ENCODE results near the gene PATL2.

PATL2 gene

GRCh38 chr15:44736181-44736765 is 25.1 kb upstream of the PATL2 start, which contains the start of gene TRIM69:
Gene TRIM69, plus strand, starts transcription at chr15:44736528. Its CDS starts 177 bp downstream, at chr15:44736705.
- no peak within 1 kb of the TSS for H2AFZ ChIP-seq (ENCODE audit: low read depth)
- H3K79me2 ChIP-seq (ENCODE audit: insufficient read depth, low read depth) = no peaks in the 10 kb centered on the region

GRCh38 chr15:44735482-44736180 is 24.5 kb upstream of the PATL2 start:
- no peak for TF ChIP-seq CTCF (conservative IDR thresholded peaks at IDR 0.05; ENCODE audit: low read depth, low read length)
- no peaks in the 10 kb centered on the region for H3K27me3 ChIP-seq (ENCODE audit: insufficient read depth, low read depth)
- H3K4me1 ChIP-seq (ENCODE audit: low read depth, poor library complexity, severe bottlenecking) = peaks cover 8% of the 10 kb centered on the region
- no peaks in the 10 kb centered on the region for H4K20me1 ChIP-seq (ENCODE audit: insufficient read depth)
- no peak overlapping the region for H3K4me3 ChIP-seq (IDR thresholded peaks at IDR 0.05; ENCODE audit: insufficient read depth, low read depth, low read length)
- peaks cover 1% of the 10 kb centered on the region; the same call in 1 of the 2 replicates for H3K79me2 ChIP-seq (ENCODE audit: insufficient read depth, low read depth)
- H3K4me2 ChIP-seq = no peak overlapping the region
- H2AFZ ChIP-seq (ENCODE audit: low read depth) = no peak overlapping the region
- no peak overlapping the region for H3K9ac ChIP-seq
- H3K27ac ChIP-seq = no peak overlapping the region
- no peaks in the 10 kb centered on the region for H3K36me3 ChIP-seq (ENCODE audit: insufficient read depth)

More at GRCh38 chr15:44736181-44736765, 25.1 kb upstream of the PATL2 start, which contains the start of gene TRIM69:
- Histone ChIP-seq H3K27me3 (ENCODE audit: insufficient read depth, low read depth) (no peaks in the 10 kb centered on the region), H3K4me3 (IDR thresholded peaks at IDR 0.05; ENCODE audit: insufficient read depth, low read depth, low read length) (no peak within 1 kb of the TSS), H3K4me2 (no peak within 1 kb of the TSS), H3K27ac (no peak within 1 kb of the TSS), H3K9ac (no peak within 1 kb of the TSS), H3K36me3 (ENCODE audit: insufficient read depth) (no peaks in the 10 kb centered on the region), H4K20me1 (ENCODE audit: insufficient read depth) (no peaks in the 10 kb centered on the region), H3K4me1 (ENCODE audit: low read depth, poor library complexity, severe bottlenecking) (peaks cover 2% of the 10 kb centered on the region)
- TF ChIP-seq CTCF (conservative IDR thresholded peaks at IDR 0.05; ENCODE audit: low read depth, low read length) = no peak

- no peaks in the 10 kb centered on the region for H3K27me3 ChIP-seq (ENCODE audit: insufficient read depth, low read depth)
- no peaks in the 10 kb centered on the region for H3K36me3 ChIP-seq (ENCODE audit: insufficient read depth)
- no peak overlapping the region for H3K9ac ChIP-seq
- H3K4me3 ChIP-seq (IDR thresholded peaks at IDR 0.05; ENCODE audit: insufficient read depth, low read depth, low read length) = no peak overlapping the region
- no peaks in the 10 kb centered on the region for H4K20me1 ChIP-seq (ENCODE audit: insufficient read depth)
- H2AFZ ChIP-seq (ENCODE audit: low read depth) = no peak overlapping the region
- H3K27ac ChIP-seq = no peak overlapping the region
- TF ChIP-seq CTCF (conservative IDR thresholded peaks at IDR 0.05; ENCODE audit: low read depth, low read length) = no peak
- H3K79me2 ChIP-seq (ENCODE audit: insufficient read depth, low read depth) = peaks cover 6% of the 10 kb centered on the region; the same call in 1 of the 2 replicates
- peaks cover 15% of the 10 kb centered on the region for H3K4me1 ChIP-seq (ENCODE audit: low read depth, poor library complexity, severe bottlenecking)
- H3K4me2 ChIP-seq = no peak overlapping the region
Measured at GRCh38 chr15:44734839-44735481, 23.8 kb upstream of the PATL2 start.

- Histone ChIP-seq H3K79me2 (ENCODE audit: insufficient read depth, low read depth) (peaks cover 10% of the 10 kb centered on the region; the same call in 1 of the 2 replicates), H3K9ac (peak overlapping the region; percentile 63), H3K27me3 (ENCODE audit: insufficient read depth, low read depth) (no peaks in the 10 kb centered on the region), H4K20me1 (ENCODE audit: insufficient read depth) (no peaks in the 10 kb centered on the region), H2AFZ (ENCODE audit: low read depth) (peak overlapping the region; percentile 84), H3K27ac (peak overlapping the region; percentile 87), H3K36me3 (ENCODE audit: insufficient read depth) (no peaks in the 10 kb centered on the region), H3K4me1 (ENCODE audit: low read depth, poor library complexity, severe bottlenecking) (peaks cover 56% of the 10 kb centered on the region), H3K4me3 (IDR thresholded peaks at IDR 0.05; ENCODE audit: insufficient read depth, low read depth, low read length) (no peak overlapping the region), H3K4me2 (peak overlapping the region; percentile 79)
- no peak for TF ChIP-seq CTCF (conservative IDR thresholded peaks at IDR 0.05; ENCODE audit: low read depth, low read length)
Measured at GRCh38 chr15:44729408-44730127, 18.4 kb upstream of the PATL2 start.
